Measurements from ENCODE around the gene LPP. TPM values are rescaled to one million over a fixed set of nuclear protein-coding genes. Genes with fewer than 3 reads are reported as not detected.

Gene LPP
- total RNA-seq, 1 donor from 2014 or later = 218 TPM

GRCh38 chr3:188863999-188864406, 710.0 kb downstream of the LPP start:
- H3K4me3 ChIP-seq (ENCODE audit: low read depth, low read length) = no peak overlapping the region
- no peak for DNase-seq (ENCODE audit: low read depth)
- H3K27me3 ChIP-seq (ENCODE audit: control insufficient read depth, insufficient read depth, low read length) = no peaks in the 10 kb centered on the region
- no peak for TF ChIP-seq CTCF (IDR thresholded peaks at IDR 0.05; ENCODE audit: insufficient read depth, low read length, poor library complexity, severe bottlenecking)
- H3K36me3 ChIP-seq (ENCODE audit: control insufficient read depth, insufficient read depth, low read length) = no peaks in the 10 kb centered on the region

GRCh38 chr3:188867691-188868265, 713.8 kb downstream of the LPP start:
- no peak for DNase-seq (ENCODE audit: low read depth)
- no peak for TF ChIP-seq CTCF (IDR thresholded peaks at IDR 0.05; ENCODE audit: insufficient read depth, low read length, poor library complexity, severe bottlenecking)
- Histone ChIP-seq H3K36me3 (ENCODE audit: control insufficient read depth, insufficient read depth, low read length) (no peaks in the 10 kb centered on the region), H3K27me3 (ENCODE audit: control insufficient read depth, insufficient read depth, low read length) (no peaks in the 10 kb centered on the region), H3K4me3 (ENCODE audit: low read depth, low read length) (no peak overlapping the region)

GRCh38 chr3:188868803-188869202, 714.8 kb downstream of the LPP start:
- Histone ChIP-seq H3K36me3 (ENCODE audit: control insufficient read depth, insufficient read depth, low read length) (no peaks in the 10 kb centered on the region), H3K4me3 (ENCODE audit: low read depth, low read length) (no peak overlapping the region), H3K27me3 (ENCODE audit: control insufficient read depth, insufficient read depth, low read length) (no peaks in the 10 kb centered on the region)
- DNase-seq (ENCODE audit: low read depth) = no peak
- TF ChIP-seq CTCF (IDR thresholded peaks at IDR 0.05; ENCODE audit: insufficient read depth, low read length, poor library complexity, severe bottlenecking) = no peak

GRCh38 chr3:188869628-188870027, 715.7 kb downstream of the LPP start:
- no peak for DNase-seq (ENCODE audit: low read depth)

GRCh38 chr3:188870431-188870830, 716.5 kb downstream of the LPP start:
- Histone ChIP-seq H3K27me3 (ENCODE audit: control insufficient read depth, insufficient read depth, low read length) (no peaks in the 10 kb centered on the region), H3K4me3 (ENCODE audit: low read depth, low read length) (no peak overlapping the region), H3K36me3 (ENCODE audit: control insufficient read depth, insufficient read depth, low read length) (peaks cover 2% of the 10 kb centered on the region)
- DNase-seq (ENCODE audit: low read depth) = no peak
- TF ChIP-seq CTCF (IDR thresholded peaks at IDR 0.05; ENCODE audit: insufficient read depth, low read length, poor library complexity, severe bottlenecking) = no peak

More at GRCh38 chr3:188869628-188870027, 715.7 kb downstream of the LPP start:
- H3K36me3 ChIP-seq (ENCODE audit: control insufficient read depth, insufficient read depth, low read length) = peaks cover 1% of the 10 kb centered on the region
- H3K4me3 ChIP-seq (ENCODE audit: low read depth, low read length) = no peak overlapping the region
- TF ChIP-seq CTCF (IDR thresholded peaks at IDR 0.05; ENCODE audit: insufficient read depth, low read length, poor library complexity, severe bottlenecking) = no peak
- H3K27me3 ChIP-seq (ENCODE audit: control insufficient read depth, insufficient read depth, low read length) = no peaks in the 10 kb centered on the region

- Histone ChIP-seq H3K27me3 (ENCODE audit: control insufficient read depth, insufficient read depth, low read length) (no peaks in the 10 kb centered on the region), H3K36me3 (ENCODE audit: control insufficient read depth, insufficient read depth, low read length) (peaks cover 2% of the 10 kb centered on the region), H3K4me3 (ENCODE audit: low read depth, low read length) (no peak overlapping the region)
- no peak for TF ChIP-seq CTCF (IDR thresholded peaks at IDR 0.05; ENCODE audit: insufficient read depth, low read length, poor library complexity, severe bottlenecking)
- DNase-seq (ENCODE audit: low read depth) = no peak
Observed at GRCh38 chr3:188874576-188874975, 720.6 kb downstream of the LPP start.

All from kidney epithelial cell (primary cell).